ENCODE results near the gene CTCF.

CTCF gene

DNA sequence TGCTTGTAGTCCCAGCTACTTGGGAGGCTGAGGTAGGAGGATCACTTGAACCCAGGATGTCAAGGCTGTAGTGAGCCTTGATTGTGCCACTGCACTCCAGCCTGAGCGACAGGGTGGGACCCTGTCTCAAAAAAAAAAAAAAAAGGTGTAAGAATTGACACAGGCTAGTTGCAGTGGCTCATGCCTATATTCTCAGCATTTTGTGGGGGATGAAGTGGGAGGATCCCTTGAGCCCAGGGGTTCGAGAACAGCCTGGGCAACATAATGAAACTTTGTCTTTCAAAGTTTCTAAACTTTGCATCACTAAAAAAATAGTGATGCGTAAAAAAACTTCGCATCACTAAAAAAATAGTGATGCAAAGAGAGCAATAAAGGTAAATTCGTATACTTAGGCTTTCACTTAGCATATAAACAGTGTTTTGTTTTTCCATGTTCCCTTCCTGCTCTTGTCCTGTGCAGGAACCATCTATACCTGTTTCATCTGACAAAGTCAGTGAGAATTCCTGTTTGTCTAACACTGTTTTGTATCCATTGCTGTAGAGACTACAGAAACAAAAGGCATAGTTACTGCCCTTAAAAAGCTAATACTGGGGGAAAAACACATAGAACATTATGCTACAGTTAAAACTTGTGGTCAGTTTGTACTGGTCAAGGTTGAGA lies 32.1 kb downstream of the CTCF start:
- no peak for DNase-seq
- Histone ChIP-seq H2BK5ac (ENCODE audit: low read depth, low read length, poor library complexity, severe bottlenecking) (no peak overlapping the region), H2BK15ac (ENCODE audit: low read depth, poor library complexity, severe bottlenecking) (no peak overlapping the region), H3K27ac (ENCODE audit: low read length, poor library complexity, severe bottlenecking) (no peak overlapping the region), H2AFZ (ENCODE audit: low read depth, low read length) (no peak overlapping the region), H3K9me3 (ENCODE audit: control insufficient read depth, low read length) (no peaks in the 10 kb centered on the region), H3K36me3 (ENCODE audit: control insufficient read depth in 1 of 2, insufficient read depth in 2 of 2, low read depth in 1 of 2, low read length in 2 of 2) (peaks cover 0 to 15% of the 10 kb centered on the region in 2 experiments), H3K79me1 (replicated peaks; ENCODE audit: low read length, poor library complexity, severe bottlenecking) (peaks cover 27% of the 10 kb centered on the region), H3K4ac (ENCODE audit: low read depth in 1 of 2, low read length in 2 of 2) (no peak overlapping the region), H3K27me3 (ENCODE audit: control insufficient read depth in 1 of 2, insufficient read depth in 1 of 2, low read length in 2 of 2) (no peaks in the 10 kb centered on the region), H3K4me1 (ENCODE audit: control insufficient read depth, insufficient read depth, low read depth, low read length) (peaks cover 1% of the 10 kb centered on the region), H4K8ac (ENCODE audit: low read length) (no peak overlapping the region), H4K91ac (ENCODE audit: low read length) (no peak overlapping the region), H3K4me2 (ENCODE audit: low read length, poor library complexity, severe bottlenecking) (no peak overlapping the region), H2BK12ac (ENCODE audit: low read length in 2 of 2) (peak overlapping the region in 1 of 2 experiments; percentile 52), H3K9ac (ENCODE audit: low read length) (no peak overlapping the region), H2BK120ac (ENCODE audit: low read depth, low read length) (no peak overlapping the region), H3K14ac (ENCODE audit: low read length in 2 of 2) (no peak overlapping the region), H2AK5ac (ENCODE audit: low read length, severe bottlenecking) (no peak overlapping the region), H3K4me3 (ENCODE audit: insufficient read depth in 1 of 2, low read depth in 1 of 2, low read length in 2 of 2) (no peak overlapping the region), H3K23ac (ENCODE audit: low read length in 2 of 2) (no peak overlapping the region), H3K18ac (ENCODE audit: low read depth in 1 of 2, low read length in 2 of 2) (no peak overlapping the region)
- 86% methylated on average over 3 of the region's 5 CpGs for WGBS

DNA sequence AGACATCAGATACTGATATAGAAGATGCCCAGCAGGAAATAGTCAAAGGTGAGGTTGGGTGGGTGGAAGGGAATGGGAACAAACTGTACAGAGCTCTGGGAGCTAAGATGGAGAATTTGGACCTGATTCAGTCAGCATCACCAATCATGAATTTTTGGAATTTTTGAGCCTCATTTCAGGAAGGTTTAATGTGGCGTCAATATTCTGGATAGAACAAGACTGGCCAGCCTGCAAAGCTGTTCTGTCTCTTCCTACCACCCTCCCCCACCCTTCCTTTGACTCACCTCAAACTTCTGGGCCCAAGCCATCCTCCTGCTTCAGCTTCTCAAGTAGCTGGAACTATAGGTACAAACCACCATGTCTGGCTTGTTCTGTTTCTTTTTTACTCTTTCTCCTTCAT lies 32.6 kb downstream of the CTCF start:
- Histone ChIP-seq H3K4me2 (ENCODE audit: low read length, poor library complexity, severe bottlenecking) (no peak overlapping the region), H3K27me3 (ENCODE audit: control insufficient read depth in 1 of 2, insufficient read depth in 1 of 2, low read length in 2 of 2) (no peaks in the 10 kb centered on the region), H3K18ac (ENCODE audit: low read depth in 1 of 2, low read length in 2 of 2) (no peak overlapping the region), H3K36me3 (ENCODE audit: control insufficient read depth in 1 of 2, insufficient read depth in 2 of 2, low read depth in 1 of 2, low read length in 2 of 2) (peaks cover 0 to 11% of the 10 kb centered on the region in 2 experiments), H3K4ac (ENCODE audit: low read depth in 1 of 2, low read length in 2 of 2) (no peak overlapping the region), H2BK15ac (ENCODE audit: low read depth, poor library complexity, severe bottlenecking) (no peak overlapping the region), H4K91ac (ENCODE audit: low read length) (no peak overlapping the region), H3K4me3 (ENCODE audit: insufficient read depth in 1 of 2, low read depth in 1 of 2, low read length in 2 of 2) (no peak overlapping the region), H2AFZ (ENCODE audit: low read depth, low read length) (no peak overlapping the region), H4K8ac (ENCODE audit: low read length) (no peak overlapping the region), H3K9me3 (ENCODE audit: control insufficient read depth, low read length) (no peaks in the 10 kb centered on the region), H2BK5ac (ENCODE audit: low read depth, low read length, poor library complexity, severe bottlenecking) (no peak overlapping the region), H3K79me1 (replicated peaks; ENCODE audit: low read length, poor library complexity, severe bottlenecking) (peaks cover 25% of the 10 kb centered on the region), H3K4me1 (ENCODE audit: control insufficient read depth, insufficient read depth, low read depth, low read length) (peaks cover 1% of the 10 kb centered on the region), H3K9ac (ENCODE audit: low read length) (no peak overlapping the region), H3K23ac (ENCODE audit: low read length in 2 of 2) (no peak overlapping the region), H3K14ac (ENCODE audit: low read length in 2 of 2) (no peak overlapping the region), H2AK5ac (ENCODE audit: low read length, severe bottlenecking) (no peak overlapping the region), H2BK12ac (ENCODE audit: low read length in 2 of 2) (no peak overlapping the region), H3K27ac (ENCODE audit: low read length, poor library complexity, severe bottlenecking) (no peak overlapping the region), H2BK120ac (ENCODE audit: low read depth, low read length) (no peak overlapping the region)
- WGBS = 96% methylated on average over 1 of the region's 1 CpG
- DNase-seq = peak; percentile 13

- Histone ChIP-seq H3K9me3 (ENCODE audit: control insufficient read depth, low read length) (no peaks in the 10 kb centered on the region), H3K36me3 (ENCODE audit: control insufficient read depth in 1 of 2, insufficient read depth in 2 of 2, low read depth in 1 of 2, low read length in 2 of 2) (peaks cover 0 to 11% of the 10 kb centered on the region in 2 experiments), H4K8ac (ENCODE audit: low read length) (no peak overlapping the region), H3K4me2 (ENCODE audit: low read length, poor library complexity, severe bottlenecking) (no peak overlapping the region), H2BK15ac (ENCODE audit: low read depth, poor library complexity, severe bottlenecking) (no peak overlapping the region), H2BK120ac (ENCODE audit: low read depth, low read length) (no peak overlapping the region), H3K27me3 (ENCODE audit: control insufficient read depth in 1 of 2, insufficient read depth in 1 of 2, low read length in 2 of 2) (no peaks in the 10 kb centered on the region), H2BK5ac (ENCODE audit: low read depth, low read length, poor library complexity, severe bottlenecking) (no peak overlapping the region), H3K4me3 (ENCODE audit: insufficient read depth in 1 of 2, low read depth in 1 of 2, low read length in 2 of 2) (no peak overlapping the region), H2BK12ac (ENCODE audit: low read length in 2 of 2) (no peak overlapping the region), H3K79me1 (replicated peaks; ENCODE audit: low read length, poor library complexity, severe bottlenecking) (peaks cover 18% of the 10 kb centered on the region), H3K14ac (ENCODE audit: low read length in 2 of 2) (no peak overlapping the region), H3K9ac (ENCODE audit: low read length) (no peak overlapping the region), H2AK5ac (ENCODE audit: low read length, severe bottlenecking) (peak overlapping the region; percentile 56), H3K27ac (ENCODE audit: low read length, poor library complexity, severe bottlenecking) (no peak overlapping the region), H4K91ac (ENCODE audit: low read length) (no peak overlapping the region), H3K4ac (ENCODE audit: low read depth in 1 of 2, low read length in 2 of 2) (no peak overlapping the region), H3K4me1 (ENCODE audit: control insufficient read depth, insufficient read depth, low read depth, low read length) (peaks cover 4% of the 10 kb centered on the region), H3K23ac (ENCODE audit: low read length in 2 of 2) (no peak overlapping the region), H2AFZ (ENCODE audit: low read depth, low read length) (no peak overlapping the region), H3K18ac (ENCODE audit: low read depth in 1 of 2, low read length in 2 of 2) (no peak overlapping the region)
- 95% methylated on average over 4 of the region's 4 CpGs for WGBS
- no peak for DNase-seq
Measured at GRCh38 chr16:67598527-67598926, 36.2 kb downstream of the CTCF start.

- Histone ChIP-seq H3K27ac (ENCODE audit: low read length, poor library complexity, severe bottlenecking) (no peak overlapping the region), H3K4me3 (ENCODE audit: insufficient read depth in 1 of 2, low read depth in 1 of 2, low read length in 2 of 2) (no peak overlapping the region), H3K27me3 (ENCODE audit: control insufficient read depth in 1 of 2, insufficient read depth in 1 of 2, low read length in 2 of 2) (no peaks in the 10 kb centered on the region), H3K4me1 (ENCODE audit: control insufficient read depth, insufficient read depth, low read depth, low read length) (peaks cover 1% of the 10 kb centered on the region), H3K23ac (ENCODE audit: low read length in 2 of 2) (no peak overlapping the region), H3K9me3 (ENCODE audit: control insufficient read depth, low read length) (no peaks in the 10 kb centered on the region), H4K91ac (ENCODE audit: low read length) (no peak overlapping the region), H2BK15ac (ENCODE audit: low read depth, poor library complexity, severe bottlenecking) (no peak overlapping the region), H3K4ac (ENCODE audit: low read depth in 1 of 2, low read length in 2 of 2) (no peak overlapping the region), H3K4me2 (ENCODE audit: low read length, poor library complexity, severe bottlenecking) (no peak overlapping the region), H3K36me3 (ENCODE audit: control insufficient read depth in 1 of 2, insufficient read depth in 2 of 2, low read depth in 1 of 2, low read length in 2 of 2) (peaks cover 0 to 2% of the 10 kb centered on the region in 2 experiments), H3K14ac (ENCODE audit: low read length in 2 of 2) (no peak overlapping the region), H2AK5ac (ENCODE audit: low read length, severe bottlenecking) (no peak overlapping the region), H2BK12ac (ENCODE audit: low read length in 2 of 2) (no peak overlapping the region), H2AFZ (ENCODE audit: low read depth, low read length) (no peak overlapping the region), H4K8ac (ENCODE audit: low read length) (no peak overlapping the region), H3K18ac (ENCODE audit: low read depth in 1 of 2, low read length in 2 of 2) (no peak overlapping the region), H3K9ac (ENCODE audit: low read length) (no peak overlapping the region), H2BK5ac (ENCODE audit: low read depth, low read length, poor library complexity, severe bottlenecking) (no peak overlapping the region), H2BK120ac (ENCODE audit: low read depth, low read length) (no peak overlapping the region), H3K79me1 (replicated peaks; ENCODE audit: low read length, poor library complexity, severe bottlenecking) (peaks cover 18% of the 10 kb centered on the region)
- no peak for DNase-seq
- 97% methylated on average over 3 of the region's 3 CpGs for WGBS
Measured at GRCh38 chr16:67605641-67606040, 43.3 kb downstream of the CTCF start.

All from mesenchymal stem cell (in vitro differentiated cells and primary cell).